GM12878 (cell line): ENCODE data around the gene SPINK1. TPM values are rescaled to one million over a fixed set of nuclear protein-coding genes. Genes with fewer than 3 reads are reported as not detected.

Experiments used
- ATAC-seq: fragments of 200-7000 bp; cut with Tn5 transposase; 3 replicates; pipeline ENCODE4 v1.9.1; 2020; ENCODE audit warnings: mild to moderate bottlenecking, moderate library complexity
- BruUV-seq: library from RNA; stranded (reverse); fragments of 400-500 nt; replicated peaks from 2 replicates; lab custom pipeline; 2021; lab: Mats Ljungman, UMichigan
- CTCF ChIA-PET: fragments of 300-600 bp; sonication (Branson Sonifier 250); formaldehyde crosslinking; extraction: SDS; loops from one replicate; lab custom pipeline; 2021; ENCODE audit warnings: inconsistent platforms; lab: Yijun Ruan, JAX
- POLR2A ChIA-PET: fragments of 350-600 bp; formaldehyde crosslinking; extraction: SDS; loops from one replicate; lab custom pipeline; 2021; ENCODE audit warnings: inconsistent platforms; lab: Charles Lee
- RAD21 ChIA-PET: fragments of 300-600 bp; sonication (Branson Sonifier 250); formaldehyde crosslinking; loops from one replicate; lab custom pipeline; 2023; ENCODE audit warnings: antibody characterized with exemption; ENCODE audit not compliant: unreplicated experiment; lab: Charles Lee
- SMC1A ChIA-PET: fragments of 300-600 bp; sonication (Branson Sonifier 250); formaldehyde crosslinking; loops from one replicate; lab custom pipeline; 2023; ENCODE audit not compliant: unreplicated experiment, uncharacterized antibody; lab: Charles Lee
- DNase-seq: peaks from one replicate; pipeline ENCODE4 v3.0.0-alpha.2; 2011; ENCODE audit warnings: low read depth, low spot score
- FAIRE-seq: peaks from 3 replicates; lab custom pipeline; 2011; peaks lifted over from hg19 to GRCh38; lab: Jason Lieb, UNC
- H2AFZ ChIP-seq: 2 replicates; pipeline ENCODE4 v1.6.0; 2011; ENCODE audit warnings: low read depth, low read length, control low read depth; ENCODE audit not compliant: control insufficient read depth
- H3K27ac ChIP-seq: 2 replicates; pipeline ENCODE4 v1.5.1; 2011; ENCODE audit warnings: control low read depth; ENCODE audit not compliant: control insufficient read depth, insufficient read depth
- H3K27me3 ChIP-seq, 2 experiments: replicated peaks in 1 of 2; 2 replicates each; pipeline versions ENCODE4 v1.6.0 to v1.6.1; 2011; ENCODE audit warnings: low read length in 1 of 2; ENCODE audit not compliant: control insufficient read depth in 2 of 2, insufficient read depth in 2 of 2
- H3K36me3 ChIP-seq, 2 experiments: 2 replicates each; pipeline ENCODE4 v1.5.1; 2011; ENCODE audit warnings: low read length in 1 of 2; ENCODE audit not compliant: control insufficient read depth in 2 of 2, insufficient read depth in 2 of 2
- H3K4me1 ChIP-seq: 2 replicates; pipeline ENCODE4 v1.6.1; 2011; ENCODE audit warnings: mild to moderate bottlenecking, low read length, moderate library complexity, mixed read lengths; ENCODE audit not compliant: control insufficient read depth, insufficient read depth
- H3K4me2 ChIP-seq: 2 replicates; pipeline ENCODE4 v1.6.0; 2011; ENCODE audit warnings: control low read depth; ENCODE audit not compliant: control insufficient read depth, insufficient read depth
- H3K4me3 ChIP-seq: fragments of 200-600 bp; sonication (generic); 2 replicates; pipeline ENCODE4 v1.5.1; 2016
- H3K79me2 ChIP-seq: 2 replicates; pipeline ENCODE4 v1.6.0; 2011; ENCODE audit warnings: low read length; ENCODE audit not compliant: control insufficient read depth, insufficient read depth
- H3K9ac ChIP-seq: 2 replicates; pipeline ENCODE4 v1.8.0; 2011; ENCODE audit warnings: low read length, control low read depth, mixed read lengths; ENCODE audit not compliant: control insufficient read depth, insufficient read depth
- H3K9me3 ChIP-seq: replicated peaks from 3 replicates; pipeline ENCODE4 v1.5.1; 2011; ENCODE audit warnings: mild to moderate bottlenecking, low read length; ENCODE audit not compliant: control insufficient read depth, insufficient read depth
- H4K20me1 ChIP-seq: 2 replicates; pipeline ENCODE4 v1.6.0; 2011; ENCODE audit not compliant: control insufficient read depth, insufficient read depth
- ATF7 ChIP-seq: fragments of 450-650 bp; IDR thresholded peaks from 2 replicates; pipeline ENCODE4 v1.6.1; 2016; ENCODE audit warnings: low read depth, mild to moderate bottlenecking
- IKZF1 ChIP-seq: fragments of 450-650 bp; conservative IDR thresholded peaks from 2 replicates; pipeline ENCODE4 v1.6.1; 2017; ENCODE audit warnings: antibody characterized with exemption, mild to moderate bottlenecking
- PAX5 ChIP-seq: IDR thresholded peaks from 2 replicates; pipeline ENCODE4 v1.6.1; 2011; ENCODE audit warnings: low read depth, low read length, borderline replicate concordance
- RAD21 ChIP-seq: IDR thresholded peaks from 2 replicates; pipeline ENCODE4 v1.6.1; 2011; ENCODE audit warnings: mild to moderate bottlenecking, low read depth, low read length, moderate library complexity; ENCODE audit not compliant: insufficient read depth
- REST ChIP-seq: IDR thresholded peaks from 2 replicates; pipeline ENCODE4 v1.6.1; 2012; ENCODE audit warnings: mild to moderate bottlenecking, low read depth, low read length
- SMAD1 ChIP-seq: fragments of 450-650 bp; IDR thresholded peaks from 2 replicates; pipeline ENCODE4 v1.6.1; 2018; ENCODE audit warnings: mild to moderate bottlenecking, low read depth; ENCODE audit not compliant: partially characterized antibody
- SREBF1 ChIP-seq: IDR thresholded peaks from 2 replicates; pipeline ENCODE4 v1.6.1; 2012; ENCODE audit warnings: mild to moderate bottlenecking, low read length
- SREBF2 ChIP-seq: IDR thresholded peaks from 2 replicates; pipeline ENCODE4 v1.6.1; 2012; ENCODE audit warnings: mild to moderate bottlenecking, low read length
- SRF ChIP-seq, 2 experiments: IDR thresholded peaks; 2 replicates each; pipeline ENCODE4 v1.6.1; 2011; ENCODE audit warnings: low read depth in 2 of 2, low read length in 2 of 2, mild to moderate bottlenecking in 1 of 2, moderate library complexity in 1 of 2
- ZBTB33 ChIP-seq: fragments of 450-650 bp; IDR thresholded peaks from 2 replicates; pipeline ENCODE4 v1.6.1; 2017; ENCODE audit warnings: mild to moderate bottlenecking
- ZSCAN29 ChIP-seq: fragments of 450-650 bp; IDR thresholded peaks from 2 replicates; pipeline ENCODE4 v1.6.1; 2017; ENCODE audit warnings: mild to moderate bottlenecking, moderate library complexity
- WGBS: methylation state at CpG from one replicate; pipeline ENCODE4 v1.1.6; 2016; ENCODE audit warnings: low lambda C conversion rate; ENCODE audit not compliant: insufficient replicate concordance, insufficient coverage; ENCODE audit errors: missing lambda C conversion rate; 5-methylcytosine and 5-hydroxymethylcytosine counted together
- in situ Hi-C: fragments of 300-500 bp; cut with MboI; formaldehyde crosslinking; loops from 9 replicates; pipeline ENCODE4 v1.14.3; 2018; ENCODE audit warnings: mixed read lengths
- intact Hi-C: fragments of 100-400 bp; cut with micrococcal nuclease; formaldehyde crosslinking; loops from one replicate; pipeline ENCODE4 v1.14.2; 2022; ENCODE audit not compliant: unreplicated experiment
- polyA plus RNA-seq, 11 experiments: library from polyadenylated mRNA; depleted of rRNA in 4 of 11; unstranded in 6 of 11; stranded (reverse) in 5 of 11; fragments of >200 nt; fragmentation: Nextera tagmentation in 4 of 11; fragmentation: Illumina TruSeq in 1 of 11; extraction: Ambion mirVana in 4 of 11; extraction: Trizol in 1 of 11; gene quantifications; 1 replicate in 1 of 11; 2 replicates in 10 of 11; pipeline versions ENCODE4 v1.2.1 to v1.2.3, GENCODE V29; 2011 to 2016; ENCODE audit warnings: inconsistent platforms in 2 of 11, missing spikeins in 2 of 11, low read depth in 1 of 11
- total RNA-seq, 4 experiments: library from RNA; depleted of rRNA in 3 of 4; stranded (reverse); fragments of >200 nt in 3 of 4; fragmentation: Illumina TruSeq in 1 of 4; extraction: Trizol in 1 of 4; gene quantifications; 2 replicates each; pipeline versions ENCODE4 v1.2.1 to v1.2.3, GENCODE V29; 2013 to 2021
- TF ChIP-seq, protein P1 (sequence below): IDR thresholded peaks from 2 replicates; pipeline ENCODE4 v1.6.1; 2012; ENCODE audit warnings: low read length, inconsistent platforms

The SPINK1 gene
- total and polyA plus RNA-seq, 10 of the 15 experiments (the other 5 are each of a cell fraction or from before 2014, with no cell fraction given) = 3.6 TPM; not detected in 9

GRCh38 chr5:147855774-147856069 lies 24.3 kb upstream of the SPINK1 start:
- no peak overlapping the region for H3K4me3 ChIP-seq
- TF ChIP-seq SREBF1 (no peak), SRF (IDR thresholded peaks at IDR 0.05; ENCODE audit: low read depth in 2 of 2, low read length in 2 of 2) (no peak), SMAD1 (no peak), ZSCAN29 (no peak), IKZF1 (no peak), SREBF2 (no peak), PAX5 (no peak), ZBTB33 (no peak), RAD21 (no peak), REST (no peak), ATF7 (no peak)
- TF ChIP-seq, protein P1, sequence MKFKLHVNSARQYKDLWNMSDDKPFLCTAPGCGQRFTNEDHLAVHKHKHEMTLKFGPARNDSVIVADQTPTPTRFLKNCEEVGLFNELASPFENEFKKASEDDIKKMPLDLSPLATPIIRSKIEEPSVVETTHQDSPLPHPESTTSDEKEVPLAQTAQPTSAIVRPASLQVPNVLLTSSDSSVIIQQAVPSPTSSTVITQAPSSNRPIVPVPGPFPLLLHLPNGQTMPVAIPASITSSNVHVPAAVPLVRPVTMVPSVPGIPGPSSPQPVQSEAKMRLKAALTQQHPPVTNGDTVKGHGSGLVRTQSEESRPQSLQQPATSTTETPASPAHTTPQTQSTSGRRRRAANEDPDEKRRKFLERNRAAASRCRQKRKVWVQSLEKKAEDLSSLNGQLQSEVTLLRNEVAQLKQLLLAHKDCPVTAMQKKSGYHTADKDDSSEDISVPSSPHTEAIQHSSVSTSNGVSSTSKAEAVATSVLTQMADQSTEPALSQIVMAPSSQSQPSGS = no peak
- no peak overlapping the region for H2AFZ ChIP-seq
- DNase-seq (no peak), FAIRE-seq (no peak), ATAC-seq (no peak)
- no peaks in the 10 kb centered on the region for H4K20me1 ChIP-seq
- no peak overlapping the region for H3K9ac ChIP-seq
- intact Hi-C loops = no loop called here
- no peak overlapping the region for H3K27ac ChIP-seq
- H3K36me3 ChIP-seq = no peaks in the 10 kb centered on the region
- H3K9me3 ChIP-seq = no peaks in the 10 kb centered on the region
- no peak overlapping the region for H3K4me2 ChIP-seq
- no peaks in the 10 kb centered on the region for H3K79me2 ChIP-seq
- ChIA-PET CTCF (interaction anchor here (1.4 to 2.8 kb wide), 2 partner anchors 10 to 875 kb away, joined by 5 to 7 read pairs; no protein-coding TSS in a partner anchor), POLR2A (no interaction called here), RAD21 (interaction anchor here (1.2 kb wide), 2 partner anchors 33 to 529 kb away, joined by 3 read pairs; no protein-coding TSS in a partner anchor), SMC1A (interaction anchor here (1.5 kb wide), 1 partner anchor 875 kb away, joined by 3 read pairs; no protein-coding TSS in a partner anchor)
- in situ Hi-C loops = no loop called here
- H3K27me3 ChIP-seq = no peaks in the 10 kb centered on the region; a peak in 2 of 4 replicates
- BruUV-seq = no TSS peak
- 0% methylated on average over 4 of the region's 4 CpGs for WGBS
- no peaks in the 10 kb centered on the region for H3K4me1 ChIP-seq
